GM18505 (cell line): ENCODE measurements around the gene FAM131B.

Source experiments
- ATAC-seq: cut with Tn5 transposase; IDR thresholded peaks from one replicate; pipeline ENCODE4 v1.9.1; 2021; ENCODE audit not compliant: unreplicated experiment
- POLR2A ChIP-seq: IDR thresholded peaks from 4 replicates; pipeline ENCODE4 v1.6.1; 2011; ENCODE audit warnings: borderline replicate concordance; ENCODE audit not compliant: insufficient read depth, insufficient read length; ENCODE audit errors: extremely low read depth

Gene FAM131B

GRCh38 chr7:143383642-143383957, 21.1 kb upstream of the FAM131B start:
- no peak for TF ChIP-seq POLR2A
- no peak for ATAC-seq

- no peak for ATAC-seq
- TF ChIP-seq POLR2A, result no peak
These were observed 20.5 kb upstream of the FAM131B start for GRCh38 chr7:143382791-143383641.

DNA sequence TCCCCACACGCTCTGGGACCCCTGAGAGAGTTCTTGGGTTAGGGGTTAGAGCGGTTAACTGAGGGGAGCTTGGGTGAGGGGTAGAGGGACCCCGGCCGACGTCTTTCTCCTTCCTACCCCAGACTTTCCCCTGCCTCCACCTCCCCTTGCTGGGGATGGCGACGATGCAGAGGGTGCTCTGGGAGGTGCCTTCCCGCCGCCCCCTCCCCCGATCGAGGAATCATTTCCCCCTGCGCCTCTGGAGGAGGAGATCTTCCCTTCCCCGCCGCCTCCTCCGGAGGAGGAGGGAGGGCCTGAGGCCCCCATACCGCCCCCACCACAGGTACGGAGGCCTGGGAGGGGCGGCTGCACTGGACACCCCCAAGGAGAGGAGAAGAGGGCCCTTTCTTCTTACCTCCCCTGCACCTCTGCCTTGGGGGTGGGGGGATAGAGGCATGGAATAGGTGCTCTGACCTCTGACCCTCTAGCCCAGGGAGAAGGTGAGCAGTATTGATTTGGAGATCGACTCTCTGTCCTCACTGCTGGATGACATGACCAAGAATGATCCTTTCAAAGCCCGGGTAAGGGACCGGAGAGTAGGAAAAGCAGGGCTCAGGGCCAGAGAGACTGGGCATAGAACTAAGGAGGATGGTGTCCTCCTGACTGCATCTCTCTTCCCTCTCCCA, 19.7 kb upstream of the FAM131B start:
- no peak for TF ChIP-seq POLR2A
- no peak for ATAC-seq

DNA sequence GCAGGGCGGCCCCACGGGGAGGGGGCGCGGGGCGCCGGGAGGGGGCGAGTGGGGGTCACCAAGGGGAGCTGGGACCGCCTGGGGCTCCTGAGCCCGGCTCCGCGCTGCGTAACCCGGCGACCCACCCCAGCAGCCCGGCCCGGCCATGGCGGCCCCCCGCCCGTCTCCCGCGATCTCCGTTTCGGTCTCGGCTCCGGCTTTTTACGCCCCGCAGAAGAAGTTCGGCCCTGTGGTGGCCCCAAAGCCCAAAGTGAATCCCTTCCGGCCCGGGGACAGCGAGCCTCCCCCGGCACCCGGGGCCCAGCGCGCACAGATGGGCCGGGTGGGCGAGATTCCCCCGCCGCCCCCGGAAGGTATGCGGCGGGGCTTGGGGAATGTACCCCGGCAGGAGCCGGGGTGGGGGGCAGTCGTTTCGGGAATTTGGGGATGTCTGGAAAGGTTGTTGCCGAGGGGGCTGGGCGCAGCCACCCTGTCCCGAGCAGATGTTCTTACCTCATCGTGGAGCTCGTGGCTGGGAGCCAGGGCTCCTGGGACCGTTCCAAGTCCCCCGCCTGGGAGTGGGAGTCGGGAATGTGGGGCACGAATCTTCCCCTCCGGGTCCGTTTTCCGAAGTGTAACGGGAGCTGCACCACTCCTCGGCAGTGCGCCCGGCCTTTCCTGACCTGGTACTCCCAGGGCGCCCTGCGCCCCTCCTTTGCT, 19.1 kb upstream of the FAM131B start:
- ATAC-seq, result peak; percentile 21
- no peak for TF ChIP-seq POLR2A

DNA sequence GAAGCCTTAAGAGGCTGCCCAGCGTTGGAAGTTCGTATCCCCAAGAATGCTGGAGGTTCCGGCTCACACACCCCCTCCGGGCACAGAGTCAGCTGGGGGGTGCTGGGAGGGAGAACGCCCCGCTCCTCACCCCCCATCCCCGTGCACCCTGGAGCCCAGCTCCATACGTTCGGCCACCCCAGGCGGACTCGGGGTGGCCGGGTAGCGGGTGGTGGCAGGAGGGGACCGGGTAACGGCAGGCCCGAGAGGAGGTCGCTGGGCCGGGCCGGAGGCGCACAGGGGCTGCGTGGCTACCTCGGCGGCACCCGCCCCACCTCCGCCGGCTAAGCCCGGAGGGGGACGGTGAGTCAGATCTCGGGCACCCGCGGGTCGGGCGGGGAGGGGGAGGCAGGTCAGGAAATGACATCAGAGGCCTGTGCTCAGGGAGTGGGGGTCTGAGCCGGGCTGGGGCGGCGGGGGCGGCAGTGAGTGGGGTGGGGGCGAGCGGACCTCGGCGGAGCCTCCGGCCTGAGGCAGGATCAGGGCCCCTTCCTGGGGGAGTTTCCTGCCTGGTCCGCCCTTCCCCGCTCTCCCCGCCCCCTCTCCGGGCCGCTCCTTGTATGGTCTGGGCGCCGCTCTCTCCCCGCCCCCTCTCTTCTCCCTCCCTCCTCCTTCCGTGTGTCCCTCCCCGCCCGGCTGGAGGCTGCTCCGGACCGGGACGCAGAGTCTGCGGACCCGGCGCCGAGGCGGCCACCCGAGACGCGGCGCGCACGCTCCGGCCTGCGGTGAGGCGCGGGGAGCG, 18.3 kb upstream of the FAM131B start, which contains the start of gene ZYX:
ZYX (plus strand) TSS at position 700 of the 781 bp plus-strand sequence. CDS start 227 bp downstream, outside the sequence.
- ATAC-seq, result peak; percentile 81

DNA sequence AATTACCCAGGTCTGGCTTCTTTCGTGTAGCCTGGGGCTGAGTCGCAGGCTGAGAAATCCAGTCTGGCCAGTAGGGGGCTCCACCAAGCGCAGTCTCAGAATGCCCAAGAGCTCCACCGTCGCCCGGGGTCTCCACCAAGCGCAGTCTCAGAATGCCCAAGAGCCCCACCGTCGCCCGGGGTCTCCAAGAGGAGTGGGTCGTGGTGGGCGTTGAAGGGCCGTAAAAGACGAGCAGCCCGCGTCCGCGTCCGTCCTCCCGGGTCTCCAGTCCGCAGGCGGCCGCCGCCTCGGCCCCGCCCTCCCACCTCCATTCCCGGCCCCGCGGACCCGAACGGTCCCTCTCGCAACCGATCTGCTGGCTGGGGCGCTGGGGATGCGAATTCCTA, 17.7 kb upstream of the FAM131B start:
- ATAC-seq, result peak; percentile 48
- no peak for TF ChIP-seq POLR2A

More for the DNA sequence above, 18.3 kb upstream of the FAM131B start, which contains the start of gene ZYX:
- peak; percentile 51 for TF ChIP-seq POLR2A

GRCh38 chr7:143379611-143380259, 17.2 kb upstream of the FAM131B start:
- no peak for ATAC-seq

GRCh38 chr7:143376396-143376795, 13.9 kb upstream of the FAM131B start:
- no peak for TF ChIP-seq POLR2A

More at GRCh38 chr7:143379611-143380259, 17.2 kb upstream of the FAM131B start:
- no peak for TF ChIP-seq POLR2A

DNA sequence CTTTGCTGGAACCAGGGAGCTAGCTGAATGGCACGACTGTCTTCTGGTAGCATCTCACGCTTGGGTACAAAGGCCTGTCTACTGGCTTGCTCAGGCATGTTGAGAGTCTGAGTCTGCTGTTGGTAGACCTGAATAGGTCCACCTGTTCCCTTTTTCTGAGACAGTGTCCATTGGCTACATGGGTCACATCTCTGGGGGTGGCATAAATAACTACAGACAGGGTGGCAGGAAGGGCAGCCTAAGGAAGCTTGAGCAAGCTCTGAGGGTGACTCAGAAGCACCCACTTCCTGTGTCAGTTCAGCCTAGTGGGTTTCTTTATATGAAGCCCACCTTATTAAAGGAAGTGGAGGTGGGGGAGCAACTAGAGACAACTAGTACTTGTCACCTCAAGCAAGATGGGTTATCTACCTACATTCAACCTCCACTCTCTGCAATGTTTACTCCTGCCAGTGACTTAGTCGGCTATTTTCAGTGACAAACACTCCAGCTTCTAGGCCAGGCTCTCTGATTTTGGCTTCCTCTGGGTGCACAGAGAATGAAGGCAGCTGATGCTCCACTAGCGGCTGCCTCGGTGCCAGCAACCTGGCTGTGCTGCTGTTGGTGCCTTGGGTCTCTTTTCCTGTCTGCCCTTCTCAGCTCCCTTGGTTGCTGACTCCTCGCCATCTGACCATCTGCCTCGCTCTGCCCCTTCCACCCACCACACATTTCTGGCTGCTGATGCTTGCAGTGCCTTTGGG, 13.0 kb upstream of the FAM131B start:
- TF ChIP-seq POLR2A, result no peak
- ATAC-seq, result no peak

More at GRCh38 chr7:143376396-143376795, 13.9 kb upstream of the FAM131B start:
- ATAC-seq, result no peak

- no peak for TF ChIP-seq POLR2A
- ATAC-seq, result no peak
These were observed 12.0 kb upstream of the FAM131B start for GRCh38 chr7:143374561-143374960.

DNA sequence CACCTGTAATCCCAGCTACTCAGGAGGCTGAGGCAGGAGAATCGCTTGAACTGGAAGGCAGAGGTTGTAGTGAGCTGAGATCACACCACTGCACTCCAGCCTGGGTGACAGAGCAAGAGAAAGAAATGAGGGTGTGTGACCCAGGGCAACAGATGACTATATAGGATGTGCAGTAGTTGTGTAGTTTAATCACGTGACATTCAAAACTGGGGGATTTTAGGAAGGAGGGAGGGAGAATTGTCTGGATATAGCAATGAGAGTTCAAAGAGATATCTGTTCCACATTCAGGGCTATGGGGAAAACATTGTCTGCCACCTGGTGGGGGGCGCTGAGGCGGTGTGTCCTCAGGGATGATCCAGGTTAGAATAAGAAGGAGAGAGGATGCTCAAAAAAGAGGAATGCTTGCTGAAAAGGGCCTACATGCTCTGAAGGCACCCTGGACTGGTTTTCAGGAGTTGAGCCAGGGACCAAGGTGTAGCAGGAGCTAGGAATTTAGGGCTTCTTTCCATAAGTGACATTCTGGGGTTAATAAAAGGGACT, 10.8 kb upstream of the FAM131B start:
- ATAC-seq, result no peak
- TF ChIP-seq POLR2A, result no peak

- ATAC-seq, result no peak
- TF ChIP-seq POLR2A, result no peak
These were observed 9.6 kb upstream of the FAM131B start for GRCh38 chr7:143372070-143372469.
